IMR-90 (cell line): ENCODE measurements around the gene LONP2. TPM values are rescaled to one million over a fixed set of nuclear protein-coding genes. Genes with fewer than 3 reads are reported as not detected.
A peak's percentile ranks its signal among the peaks of the same experiment; 100 is the strongest.

Experiments used
- ATAC-seq: fragments of 200-7000 bp; cut with Tn5 transposase; 2 replicates; pipeline ENCODE4 v1.9.1; 2020; ENCODE audit warnings: low read depth, mild to moderate bottlenecking, moderate library complexity
- BruUV-seq: library from RNA; stranded (reverse); fragments of 400-500 nt; replicated peaks from 2 replicates; lab custom pipeline; 2021; lab: Mats Ljungman, UMichigan
- CTCF ChIA-PET: fragments of 300-600 bp; formaldehyde crosslinking; extraction: SDS; loops from one replicate; lab custom pipeline; 2021; ENCODE audit warnings: antibody characterized with exemption; lab: Yijun Ruan, JAX
- POLR2A ChIA-PET: fragments of 300-600 bp; sonication (Branson Sonifier 250); formaldehyde crosslinking; loops from one replicate; lab custom pipeline; 2022; ENCODE audit warnings: antibody characterized with exemption; ENCODE audit not compliant: unreplicated experiment; lab: Charles Lee
- DNase-seq: peaks from one replicate; pipeline ENCODE4 v3.0.0; 2013
- H2AFZ ChIP-seq: replicated peaks from 2 replicates; pipeline ENCODE3; 2013; ENCODE audit warnings: low read length, mild to moderate bottlenecking; ENCODE audit not compliant: poor library complexity
- H2AK5ac ChIP-seq: 2 replicates; pipeline ENCODE4 v1.6.1; 2013; ENCODE audit warnings: low read depth, low read length, inconsistent platforms
- H2AK9ac ChIP-seq: replicated peaks from 2 replicates; pipeline ENCODE3; 2013; ENCODE audit warnings: mild to moderate bottlenecking, low read depth, low read length, moderate library complexity; ENCODE audit not compliant: poor library complexity
- H2BK120ac ChIP-seq: 2 replicates; pipeline ENCODE4 v1.6.1; 2013; ENCODE audit warnings: low read depth, low read length, inconsistent platforms
- H2BK15ac ChIP-seq: 3 replicates; pipeline ENCODE4 v1.6.1; 2013; ENCODE audit warnings: low read depth, low read length, inconsistent platforms
- H2BK20ac ChIP-seq: 2 replicates; pipeline ENCODE4 v1.6.1; 2013; ENCODE audit warnings: low read depth, mild to moderate bottlenecking, inconsistent platforms, low read length, moderate library complexity
- H2BK5ac ChIP-seq: 2 replicates; pipeline ENCODE4 v1.6.1; 2013; ENCODE audit warnings: mild to moderate bottlenecking, low read depth, low read length, inconsistent platforms; ENCODE audit not compliant: poor library complexity, severe bottlenecking
- H3K14ac ChIP-seq: replicated peaks from 2 replicates; pipeline ENCODE4 v1.6.1; 2013; ENCODE audit warnings: low read depth, low read length, inconsistent platforms
- H3K18ac ChIP-seq: 2 replicates; pipeline ENCODE4 v1.6.1; 2013; ENCODE audit warnings: low read depth, low read length, control low read depth
- H3K23ac ChIP-seq: 2 replicates; pipeline ENCODE4 v1.6.1; 2013; ENCODE audit warnings: low read depth, low read length, inconsistent platforms
- H3K27ac ChIP-seq: 2 replicates; pipeline ENCODE4 v1.5.1; 2013; ENCODE audit warnings: mild to moderate bottlenecking, control low read depth, low read length; ENCODE audit not compliant: insufficient read depth
- H3K27me3 ChIP-seq: 2 replicates; pipeline ENCODE4 v1.6.1; 2013; ENCODE audit warnings: low read length; ENCODE audit not compliant: control insufficient read depth, insufficient read depth
- H3K36me3 ChIP-seq: 2 replicates; pipeline ENCODE4 v1.6.1; 2013; ENCODE audit warnings: low read length, mixed read lengths; ENCODE audit not compliant: control insufficient read depth, insufficient read depth
- H3K4ac ChIP-seq: 2 replicates; pipeline ENCODE4 v1.6.1; 2013; ENCODE audit warnings: low read depth, low read length, inconsistent platforms
- H3K4me1 ChIP-seq: 2 replicates; pipeline ENCODE4 v1.6.1; 2013; ENCODE audit warnings: low read length, mixed read lengths; ENCODE audit not compliant: control insufficient read depth, insufficient read depth
- H3K4me2 ChIP-seq: 2 replicates; pipeline ENCODE4 v1.6.1; 2013; ENCODE audit warnings: low read depth, mild to moderate bottlenecking, control low read depth, low read length, moderate library complexity
- H3K4me3 ChIP-seq: 2 replicates; pipeline ENCODE4 v1.5.1; 2013; ENCODE audit warnings: low read depth, mild to moderate bottlenecking, control low read depth, low read length, moderate library complexity; ENCODE audit not compliant: insufficient read depth
- H3K56ac ChIP-seq: 2 replicates; pipeline ENCODE4 v1.6.1; 2013; ENCODE audit warnings: low read length, inconsistent platforms; ENCODE audit not compliant: insufficient read depth; ENCODE audit errors: extremely low read depth
- H3K79me1 ChIP-seq, 2 experiments: 2 replicates each; pipeline ENCODE4 v1.6.1; 2013; ENCODE audit warnings: low read length in 2 of 2, inconsistent platforms in 1 of 2, low read depth in 1 of 2
- H3K9ac ChIP-seq: 2 replicates; pipeline ENCODE4 v1.6.1; 2013; ENCODE audit warnings: low read depth, low read length, control low read depth
- H3K9me1 ChIP-seq: 2 replicates; pipeline ENCODE4 v1.6.1; 2013; ENCODE audit warnings: low read length, inconsistent platforms; ENCODE audit not compliant: insufficient read depth
- H3K9me3 ChIP-seq: 2 replicates; pipeline ENCODE4 v1.6.1; 2013; ENCODE audit warnings: low read length; ENCODE audit not compliant: control insufficient read depth, insufficient read depth
- H4K20me1 ChIP-seq: 2 replicates; pipeline ENCODE4 v1.6.1; 2013; ENCODE audit warnings: low read length, inconsistent platforms; ENCODE audit not compliant: insufficient read depth
- H4K5ac ChIP-seq: 2 replicates; pipeline ENCODE4 v1.6.1; 2013; ENCODE audit warnings: mild to moderate bottlenecking, low read depth, low read length, control low read depth
- H4K8ac ChIP-seq, 2 experiments: 2 replicates each; pipeline ENCODE4 v1.6.1; 2013; ENCODE audit warnings: low read depth in 2 of 2, low read length in 2 of 2, control low read depth in 1 of 2, inconsistent platforms in 1 of 2
- H4K91ac ChIP-seq: 2 replicates; pipeline ENCODE4 v1.6.1; 2013; ENCODE audit warnings: low read depth, low read length, inconsistent platforms; ENCODE audit not compliant: insufficient read depth
- BHLHE40 ChIP-seq: fragments of 150-350 bp; IDR thresholded peaks from 2 replicates; pipeline ENCODE4 v1.6.1; 2016; ENCODE audit warnings: mild to moderate bottlenecking, low read depth, low read length
- CEBPB ChIP-seq: IDR thresholded peaks from 2 replicates; pipeline ENCODE4 v1.6.1; 2012; ENCODE audit warnings: low read depth, low read length, improper control_type of control experiment
- CHD1 ChIP-seq: IDR thresholded peaks from 2 replicates; pipeline ENCODE4 v1.6.1; 2012; ENCODE audit warnings: low read depth, low read length, improper control_type of control experiment
- MAZ ChIP-seq: IDR thresholded peaks from 2 replicates; pipeline ENCODE4 v1.6.1; 2012; ENCODE audit warnings: low read depth, mild to moderate bottlenecking, low read length, improper control_type of control experiment, moderate library complexity, borderline replicate concordance
- MXI1 ChIP-seq: IDR thresholded peaks from 2 replicates; pipeline ENCODE4 v1.6.1; 2012; ENCODE audit warnings: low read depth, mild to moderate bottlenecking, low read length, moderate library complexity, borderline replicate concordance
- POLR2A ChIP-seq: IDR thresholded peaks from 2 replicates; pipeline ENCODE4 v1.6.1; 2012; ENCODE audit warnings: mild to moderate bottlenecking, low read depth, low read length
- RFX5 ChIP-seq: IDR thresholded peaks from 2 replicates; pipeline ENCODE4 v1.8.0; 2012; ENCODE audit warnings: low read depth, mild to moderate bottlenecking, low read length, moderate library complexity
- WGBS, 2 experiments: methylation state at CpG; one replicate each; pipeline versions ENCODE4 v1.1.5 to v1.1.7; 2013; ENCODE audit warnings: missing lambda C conversion rate in 2 of 2; ENCODE audit not compliant: insufficient read length in 1 of 2; ENCODE audit errors: extremely low coverage in 2 of 2; 5-methylcytosine and 5-hydroxymethylcytosine counted together
- dilution Hi-C: fragments of 300-500 bp; cut with HindIII; formaldehyde crosslinking; loops from one replicate; pipeline ENCODE4 v1.14.3; 2018; ENCODE audit warnings: low sequenced_read_pairs; ENCODE audit not compliant: unreplicated experiment
- in situ Hi-C: fragments of 300-500 bp; cut with MboI; formaldehyde crosslinking; loops from 3 replicates; pipeline ENCODE4 v1.14.3; 2019; ENCODE audit warnings: low sequenced_read_pairs, inconsistent platforms, mixed read lengths
- intact Hi-C: fragments of 100-400 bp; cut with micrococcal nuclease; formaldehyde crosslinking; loops from 2 replicates; pipeline ENCODE4 v1.10.0; 2022
- polyA plus RNA-seq, 3 experiments: library from polyadenylated mRNA; depleted of rRNA; stranded (reverse); fragments of >200 nt; gene quantifications; 2 replicates each; pipeline ENCODE4 v1.2.3, GENCODE V29; 2012; ENCODE audit warnings: low replicate concordance in 1 of 3
- total RNA-seq: library from RNA; depleted of rRNA; stranded (reverse); fragments of >200 nt; gene quantifications from 2 replicates; pipeline ENCODE4 v1.2.3, GENCODE V29; 2012
- TF ChIP-seq, protein P1 (sequence below): conservative IDR thresholded peaks from 2 replicates; pipeline ENCODE4 v1.5.1; 2012; ENCODE audit warnings: mild to moderate bottlenecking, low read depth, low read length, improper control_type of control experiment

LONP2 gene
- total and polyA plus RNA-seq, 2 of the 4 experiments (the other 2 are of a cell fraction) = 31.5 to 90.9 TPM

DNA sequence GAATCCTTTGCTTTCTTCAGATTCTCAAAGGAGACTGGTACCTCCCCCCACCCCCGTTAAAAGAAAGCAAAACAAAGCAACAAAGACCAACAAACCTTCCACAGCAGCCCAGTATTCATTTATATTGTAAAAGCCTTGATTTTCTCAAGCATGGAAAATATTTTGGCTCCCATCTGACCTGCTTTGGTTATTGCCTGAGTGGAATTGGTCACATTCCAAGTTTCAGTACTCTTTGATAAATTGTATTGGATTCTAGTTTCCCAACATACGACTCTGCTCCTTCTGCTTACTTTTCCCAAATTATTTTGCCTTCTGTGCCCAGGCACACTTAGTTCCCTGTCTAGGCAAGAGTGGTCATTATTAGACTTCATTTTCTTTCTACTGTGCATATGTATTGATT, 2.0 kb downstream of the LONP2 start:
- ChIA-PET CTCF (no interaction called here), POLR2A (no interaction called here)
- H4K20me1 ChIP-seq = peaks cover 17% of the 10 kb centered on the region; the same call in 1 of the 2 replicates
- H3K27me3 ChIP-seq = no peaks in the 10 kb centered on the region
- WGBS, 2 experiments = no CpG with 5 or more reads among the region's 2 CpGs
- no TSS peak for BruUV-seq
- no peaks in the 10 kb centered on the region for H3K36me3 ChIP-seq
- H3K4ac ChIP-seq = no peak overlapping the region
- intact Hi-C loops = loop anchor here (1.0 to 10.0 kb wide), 3 partner anchors 33 to 1101 kb away; partner anchors contain the start of gene NETO2
- no peak overlapping the region for H2AFZ ChIP-seq
- no peak overlapping the region; the same call in 1 of the 2 replicates for H3K23ac ChIP-seq
- peak; percentile 12 for DNase-seq
- dilution Hi-C loops = no loop called here
- no peak overlapping the region for H4K8ac ChIP-seq
- H3K4me2 ChIP-seq = no peak overlapping the region
- H3K9me3 ChIP-seq = no peaks in the 10 kb centered on the region
- H3K56ac ChIP-seq = no peak overlapping the region
- H2AK5ac ChIP-seq = no peak overlapping the region
- H3K14ac ChIP-seq = no peak overlapping the region
- no peak overlapping the region for H3K18ac ChIP-seq
- H2BK120ac ChIP-seq = no peak overlapping the region
- no peak overlapping the region for H4K5ac ChIP-seq
- TF ChIP-seq MXI1 (no peak), CHD1 (no peak), POLR2A (no peak), RFX5 (no peak), CEBPB (no peak), BHLHE40 (no peak), MAZ (no peak)
- TF ChIP-seq, protein P1, sequence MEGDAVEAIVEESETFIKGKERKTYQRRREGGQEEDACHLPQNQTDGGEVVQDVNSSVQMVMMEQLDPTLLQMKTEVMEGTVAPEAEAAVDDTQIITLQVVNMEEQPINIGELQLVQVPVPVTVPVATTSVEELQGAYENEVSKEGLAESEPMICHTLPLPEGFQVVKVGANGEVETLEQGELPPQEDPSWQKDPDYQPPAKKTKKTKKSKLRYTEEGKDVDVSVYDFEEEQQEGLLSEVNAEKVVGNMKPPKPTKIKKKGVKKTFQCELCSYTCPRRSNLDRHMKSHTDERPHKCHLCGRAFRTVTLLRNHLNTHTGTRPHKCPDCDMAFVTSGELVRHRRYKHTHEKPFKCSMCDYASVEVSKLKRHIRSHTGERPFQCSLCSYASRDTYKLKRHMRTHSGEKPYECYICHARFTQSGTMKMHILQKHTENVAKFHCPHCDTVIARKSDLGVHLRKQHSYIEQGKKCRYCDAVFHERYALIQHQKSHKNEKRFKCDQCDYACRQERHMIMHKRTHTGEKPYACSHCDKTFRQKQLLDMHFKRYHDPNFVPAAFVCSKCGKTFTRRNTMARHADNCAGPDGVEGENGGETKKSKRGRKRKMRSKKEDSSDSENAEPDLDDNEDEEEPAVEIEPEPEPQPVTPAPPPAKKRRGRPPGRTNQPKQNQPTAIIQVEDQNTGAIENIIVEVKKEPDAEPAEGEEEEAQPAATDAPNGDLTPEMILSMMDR = no peak
- no peaks in the 10 kb centered on the region for H3K9me1 ChIP-seq
- no peak overlapping the region for H4K91ac ChIP-seq
- H3K4me3 ChIP-seq = no peak overlapping the region
- peak overlapping the region; percentile 11; the same call in 1 of the 2 replicates for H3K9ac ChIP-seq
- H2BK15ac ChIP-seq = no peak overlapping the region
- H3K27ac ChIP-seq = no peak overlapping the region
- no peak overlapping the region for H2BK5ac ChIP-seq
- peaks cover 5% of the 10 kb centered on the region for H3K4me1 ChIP-seq
- H2BK20ac ChIP-seq = no peak overlapping the region
- H3K79me1 ChIP-seq = peaks cover 13 to 43% of the 10 kb centered on the region in 2 experiments
- H2AK9ac ChIP-seq = no peak overlapping the region
- in situ Hi-C loops = no loop called here
- no peak for ATAC-seq
